Thymus (tissue), 11 donors: ENCODE results near the gene NBEAL1. TPM values are rescaled to one million over a fixed set of nuclear protein-coding genes. Genes with fewer than 3 reads are reported as not detected.
"Not testable (repeated sequence)": the region's sequence is repeated elsewhere in the genome, so short reads cannot be mapped to it uniquely, and the experiment has no call there.

Source experiments
- DNase-seq, 9 donors: peaks; one replicate each; pipeline ENCODE4 v3.0.0-alpha.2; 2013; ENCODE audit warnings: low spot score in 9 of 9, low read depth in 6 of 9, missing footprints in 1 of 9
- H3K27ac ChIP-seq, 2 donors: one replicate each; pipeline ENCODE4 v1.5.1; 2013; ENCODE audit warnings: control low read depth in 1 of 2, low read depth in 1 of 2, low read length in 1 of 2, mild to moderate bottlenecking in 1 of 2, moderate library complexity in 1 of 2
- H3K27me3 ChIP-seq, 2 donors: one replicate each; pipeline ENCODE4 v1.5.1; 2013; ENCODE audit warnings: low read length in 1 of 2; ENCODE audit not compliant: control insufficient read depth in 2 of 2, insufficient read depth in 1 of 2
- H3K36me3 ChIP-seq, 2 donors: one replicate each; pipeline ENCODE4 v1.5.1; 2013; ENCODE audit warnings: low read length in 1 of 2, mild to moderate bottlenecking in 1 of 2, moderate library complexity in 1 of 2; ENCODE audit not compliant: control insufficient read depth in 2 of 2, insufficient read depth in 2 of 2
- H3K4me1 ChIP-seq, 2 donors: one replicate each; pipeline ENCODE4 v1.5.1; 2013; ENCODE audit warnings: low read length in 2 of 2; ENCODE audit not compliant: control insufficient read depth in 2 of 2, insufficient read depth in 2 of 2
- H3K4me3 ChIP-seq, 2 donors: one replicate each; pipeline ENCODE4 v1.5.1; 2013; ENCODE audit warnings: low read length in 2 of 2, control low read depth in 1 of 2, mild to moderate bottlenecking in 1 of 2
- H3K9me3 ChIP-seq, 2 donors: one replicate each; pipeline ENCODE4 v1.5.1; 2013; ENCODE audit warnings: low read length in 1 of 2, mild to moderate bottlenecking in 1 of 2; ENCODE audit not compliant: control insufficient read depth in 2 of 2, insufficient read depth in 1 of 2
- WGBS: extraction: QIAGEN DNeasy Blood & Tissue Kit; methylation state at CpG from one replicate; pipeline ENCODE4 v1.1.7; 2013; 5-methylcytosine and 5-hydroxymethylcytosine counted together
- polyA plus RNA-seq: library from polyadenylated mRNA; stranded (reverse); fragments of 200-250 nt; gene quantifications from one replicate; pipeline ENCODE4 v1.2.3, GENCODE V29; 2013
- total RNA-seq: library from RNA; stranded (reverse); fragments of 120-200 nt; gene quantifications from one replicate; pipeline ENCODE4 v1.2.4, GENCODE V29; 2013
- donor health status: healthy.

Gene NBEAL1
- total and polyA plus RNA-seq, 2 donors: 4.4 to 6.2 TPM

- Histone ChIP-seq H3K36me3 (no peaks in the 10 kb centered on the region), H3K4me3 (no peak overlapping the region), H3K4me1 (no peaks in the 10 kb centered on the region), H3K9me3 (no peaks in the 10 kb centered on the region), H3K27ac (no peak overlapping the region), H3K27me3 (no peaks in the 10 kb centered on the region)
- WGBS: 97% methylated on average over 1 of the region's 1 CpG
- no peak for DNase-seq
Observed at GRCh38 chr2:203164311-203164935, 149.7 kb downstream of the NBEAL1 start.

GRCh38 chr2:203167751-203168150, 153.1 kb downstream of the NBEAL1 start:
- H3K4me3 ChIP-seq: no peak overlapping the region
- WGBS: 97% methylated on average over 5 of the region's 5 CpGs
- no peak for DNase-seq
- H3K27me3 ChIP-seq: no peaks in the 10 kb centered on the region
- H3K27ac ChIP-seq: no peak overlapping the region
- no peaks in the 10 kb centered on the region for H3K4me1 ChIP-seq
- H3K9me3 ChIP-seq: no peaks in the 10 kb centered on the region
- H3K36me3 ChIP-seq: no peaks in the 10 kb centered on the region

- Histone ChIP-seq H3K36me3 (no peaks in the 10 kb centered on the region), H3K27me3 (no peaks in the 10 kb centered on the region), H3K27ac (no peak overlapping the region), H3K4me1 (no peaks in the 10 kb centered on the region), H3K9me3 (no peaks in the 10 kb centered on the region), H3K4me3 (no peak overlapping the region)
- 98% methylated on average over 4 of the region's 4 CpGs for WGBS
- no peak for DNase-seq
Observed at GRCh38 chr2:203170502-203170901, 155.8 kb downstream of the NBEAL1 start.

GRCh38 chr2:203175371-203175770, 160.7 kb downstream of the NBEAL1 start:
- no peaks in the 10 kb centered on the region for H3K36me3 ChIP-seq

GRCh38 chr2:203177361-203177760, 162.7 kb downstream of the NBEAL1 start:
- H3K27ac ChIP-seq: no peak overlapping the region
- H3K27me3 ChIP-seq: no peaks in the 10 kb centered on the region
- no peak for DNase-seq
- H3K36me3 ChIP-seq: no peaks in the 10 kb centered on the region
- H3K4me3 ChIP-seq: no peak overlapping the region
- no peaks in the 10 kb centered on the region for H3K9me3 ChIP-seq
- H3K4me1 ChIP-seq: no peaks in the 10 kb centered on the region

More at GRCh38 chr2:203175371-203175770, 160.7 kb downstream of the NBEAL1 start:
- no peak for DNase-seq
- Histone ChIP-seq H3K9me3 (no peaks in the 10 kb centered on the region), H3K27me3 (no peaks in the 10 kb centered on the region), H3K27ac (no peak overlapping the region), H3K4me3 (no peak overlapping the region), H3K4me1 (no peaks in the 10 kb centered on the region)
- 99% methylated on average over 1 of the region's 1 CpG for WGBS

- Histone ChIP-seq H3K27ac (no peak overlapping the region), H3K4me3 (no peak overlapping the region), H3K9me3 (no peaks in the 10 kb centered on the region), H3K36me3 (no peaks in the 10 kb centered on the region), H3K4me1 (no peaks in the 10 kb centered on the region), H3K27me3 (no peaks in the 10 kb centered on the region)
- DNase-seq: no peak
- 91% methylated on average over 1 of the region's 1 CpG for WGBS
Observed at GRCh38 chr2:203185864-203186263, 171.2 kb downstream of the NBEAL1 start.

- not testable (repeated sequence) for H3K27ac ChIP-seq, H3K9me3 ChIP-seq, H3K36me3 ChIP-seq, DNase-seq, H3K4me3 ChIP-seq, H3K4me1 ChIP-seq, H3K27me3 ChIP-seq
- whole genome bisulfite sequencing: 98% methylated on average over 15 of the region's 17 CpGs
Observed at GRCh38 chr2:203190547-203190946, 175.9 kb downstream of the NBEAL1 start.

- not testable (repeated sequence) for DNase-seq, H3K27ac ChIP-seq, H3K27me3 ChIP-seq, H3K4me3 ChIP-seq, H3K9me3 ChIP-seq, H3K36me3 ChIP-seq, H3K4me1 ChIP-seq
- over 99% methylated on average over 6 of the region's 6 CpGs for WGBS
Observed at GRCh38 chr2:203191026-203191425, 176.4 kb downstream of the NBEAL1 start.

GRCh38 chr2:203191961-203192360, 177.3 kb downstream of the NBEAL1 start:
- Histone ChIP-seq H3K36me3 (no peaks in the 10 kb centered on the region), H3K9me3 (no peaks in the 10 kb centered on the region), H3K4me1 (no peaks in the 10 kb centered on the region), H3K4me3 (no peak overlapping the region), H3K27me3 (no peaks in the 10 kb centered on the region), H3K27ac (no peak overlapping the region)
- DNase-seq: no peak
- 98% methylated on average over 3 of the region's 3 CpGs for WGBS
